Pancreas (tissue), 10 donors: ENCODE measurements around the gene ADO. TPM values are rescaled to one million over a fixed set of nuclear protein-coding genes. Genes with fewer than 3 reads are reported as not detected.
A peak's percentile ranks its signal among the peaks of the same experiment; 100 is the strongest.

Source experiments
- ATAC-seq, 4 donors: fragments of 200-7000 bp; cut with Tn5 transposase; one replicate each; pipeline versions ENCODE4 v1.8.0 to v1.9.1; 2020; ENCODE audit warnings: mild to moderate bottlenecking in 4 of 4, moderate library complexity in 4 of 4
- DNase-seq, 6 donors: peaks; one replicate each; pipeline ENCODE4 v3.0.0-alpha.2; 2020
- FAIRE-seq: peaks from 2 replicates; lab custom pipeline; 2012; peaks lifted over from hg19 to GRCh38; lab: Jason Lieb, UNC
- H3K27ac ChIP-seq, 4 donors: fragments of 200-600 bp; sonication (generic); 1 replicate in 3 of 4; 2 replicates in 1 of 4; pipeline versions ENCODE4 v1.5.0 to v1.8.0; 2020
- H3K27me3 ChIP-seq, 4 donors: fragments of 200-600 bp; one replicate each; pipeline ENCODE4 v1.8.0; 2021
- H3K36me3 ChIP-seq, 3 donors: fragments of 200-600 bp; sonication (generic) in 1 of 3; one replicate each; pipeline versions ENCODE4 v1.5.0 to v1.8.0; 2020 to 2021
- H3K4me1 ChIP-seq, 3 donors: fragments of 200-600 bp; one replicate each; pipeline ENCODE4 v1.8.0; 2021
- H3K4me3 ChIP-seq, 4 donors: fragments of 200-600 bp; sonication (generic) in 2 of 4; one replicate each; pipeline versions ENCODE4 v1.5.0 to v1.8.0; 2020 to 2021
- H3K9me3 ChIP-seq, 4 donors: fragments of 200-600 bp; one replicate each; pipeline ENCODE4 v1.8.0; 2021
- CTCF ChIP-seq, 4 donors: fragments of 200-600 bp; sonication (generic) in 3 of 4; IDR thresholded peaks; one replicate each; pipeline versions ENCODE4 v1.5.0 to v1.8.0; 2021; ENCODE audit warnings: antibody characterized with exemption in 4 of 4
- WGBS, 2 donors: extraction: QIAGEN DNeasy Blood & Tissue Kit; methylation state at CpG; one replicate each; pipeline ENCODE4 v1.1.7; 2013; 5-methylcytosine and 5-hydroxymethylcytosine counted together
- intact Hi-C, 3 donors: fragments of 100-400 bp; cut with DNase I; formaldehyde crosslinking; loops; one replicate each; pipeline versions ENCODE4 v1.11.1 to v1.14.2; 2022
- polyA plus RNA-seq, 2 donors: library from polyadenylated mRNA; stranded (reverse); fragments of 200-250 nt; gene quantifications; one replicate each; pipeline ENCODE4 v1.2.3, GENCODE V29; 2013
- total RNA-seq, 6 donors: library from RNA; stranded (reverse); fragmentation: NEBNext Ultra II Directional in 4 of 6; extraction: Animal tissue kit (Norgen Biotek cat#: 25700) in 4 of 6; gene quantifications; one replicate each; pipeline versions ENCODE4 v1.2.1 to v1.2.4, GENCODE V29; 2021 to 2023
- donor health status: healthy with polysubstance abuse.
- donor health status: DM: no; HTN: no; CAD: no; lungs with moderate emphysema.
- donor health status: DM: no; HTN: no; CAD: no.
- donor health status: control.
- donor health status: control.
- donor health status: Bipolar disorder and iron deficiency.
- donor health status: DM: yes; HTN: yes; CAD: no.
- donor health status: DM: no; HTN: no; CAD: no.
- donor health status: DM: no; HTN: no; CAD: no.
- donor health status: DM: yes; HTN: yes; CAD: no.

Gene ADO
- total and polyA plus RNA-seq, 8 donors: 2.4 to 9.6 (median 5.3) TPM

GRCh38 chr10:62852961-62853702 lies 48.6 kb downstream of the ADO start:
- no peak for TF ChIP-seq CTCF (IDR thresholded peaks at IDR 0.05)
- no peaks in the 10 kb centered on the region for H3K4me1 ChIP-seq
- no peak overlapping the region for H3K4me3 ChIP-seq
- FAIRE-seq (no peak), ATAC-seq (no peak), DNase-seq (no peak)
- intact Hi-C loops: no loop called here
- H3K9me3 ChIP-seq: no peaks in the 10 kb centered on the region
- 61 to 66% methylated on average over 6 of the region's 6 CpGs for WGBS, 2 donors
- H3K27ac ChIP-seq: no peak overlapping the region
- no peaks in the 10 kb centered on the region for H3K36me3 ChIP-seq
- H3K27me3 ChIP-seq: no peaks in the 10 kb centered on the region

GRCh38 chr10:62853710-62854109 lies 49.2 kb downstream of the ADO start:
- ATAC-seq (peak in 1 of 4 donors; percentile 21), DNase-seq (no peak), FAIRE-seq (no peak)
- H3K4me1 ChIP-seq: no peaks in the 10 kb centered on the region
- intact Hi-C loops: no loop called here
- 58 to 78% methylated on average over 5 of the region's 5 CpGs for WGBS, 2 donors
- no peaks in the 10 kb centered on the region for H3K36me3 ChIP-seq
- no peak overlapping the region for H3K27ac ChIP-seq
- H3K4me3 ChIP-seq: no peak overlapping the region
- H3K27me3 ChIP-seq: no peaks in the 10 kb centered on the region
- no peak for TF ChIP-seq CTCF (IDR thresholded peaks at IDR 0.05)
- H3K9me3 ChIP-seq: no peaks in the 10 kb centered on the region

- no peaks in the 10 kb centered on the region for H3K9me3 ChIP-seq
- no peaks in the 10 kb centered on the region for H3K36me3 ChIP-seq
- FAIRE-seq (no peak), ATAC-seq (no peak), DNase-seq (no peak)
- intact Hi-C loops: no loop called here
- H3K27ac ChIP-seq: no peak overlapping the region
- H3K4me1 ChIP-seq: no peaks in the 10 kb centered on the region
- no peak for TF ChIP-seq CTCF (IDR thresholded peaks at IDR 0.05)
- no peak overlapping the region for H3K4me3 ChIP-seq
- no peaks in the 10 kb centered on the region for H3K27me3 ChIP-seq
- WGBS, 2 donors: 61% methylated on average over 4 of the region's 4 CpGs
Observed at GRCh38 chr10:62856021-62856420, 51.5 kb downstream of the ADO start.

Other genes with a start within 250 kb of the ADO start
- gene EGR2, start 11.6 kb downstream of the ADO start, total RNA-seq: 1 to 10 TPM in 3 of 6 donors, under 1 TPM in 3; 0.42 to 2.7 (median 1.2) TPM
- under 1 TPM; 0.61 to 0.68 TPM for gene EGR2, start 11.6 kb downstream of the ADO start, polyA plus RNA-seq